NCI-H2107 treated with DMSO at 0.1 percent for 48 hours (cell line): ENCODE measurements around the gene NDUFA13.

Source experiments
- DNase-seq: peaks from one replicate; lab custom pipeline; 2025; ENCODE audit not compliant: unreplicated experiment; lab: John Stamatoyannopoulos, UW

NDUFA13 gene

DNA sequence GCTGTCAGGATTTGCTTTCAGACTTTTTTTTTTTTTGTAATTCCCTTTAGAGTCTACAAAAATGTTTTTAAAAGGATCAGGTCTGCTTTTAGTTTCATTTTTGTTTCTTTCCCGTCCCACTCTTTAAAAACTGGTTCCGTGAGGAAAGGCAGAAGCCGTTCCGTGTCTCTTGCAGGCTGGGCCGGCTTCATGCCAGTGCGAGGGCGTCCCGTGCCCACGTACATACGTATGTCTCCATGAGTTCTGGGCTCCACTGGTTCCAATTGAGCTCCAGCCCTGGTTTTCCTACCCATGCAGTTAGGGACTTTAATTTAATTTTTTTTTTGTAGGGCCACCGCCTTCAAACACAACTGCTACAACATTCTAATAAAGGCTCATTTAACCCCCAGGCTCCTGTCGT lies 9.4 kb upstream of the NDUFA13 start:
- no peak for DNase-seq

DNA sequence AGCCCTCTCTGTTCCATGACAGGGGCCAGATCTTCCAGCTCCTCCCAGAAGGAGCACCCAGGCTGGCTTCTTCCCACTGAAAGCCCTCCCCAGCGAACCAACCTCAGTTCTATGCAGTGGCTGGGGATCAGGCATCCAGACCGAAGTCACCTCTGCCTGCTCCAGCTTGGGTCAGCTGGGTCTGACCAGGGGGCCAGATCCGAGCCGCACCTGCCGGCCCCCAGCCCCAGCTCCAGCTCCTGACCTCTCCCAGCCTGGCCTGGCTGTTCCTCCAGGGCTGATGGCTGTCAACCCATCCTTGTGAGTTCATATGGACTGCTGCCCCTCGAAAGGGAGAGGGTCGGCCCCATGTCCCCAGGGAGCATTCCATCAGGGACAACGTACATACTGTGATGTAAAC lies 8.7 kb upstream of the NDUFA13 start:
- DNase-seq: no peak

DNA sequence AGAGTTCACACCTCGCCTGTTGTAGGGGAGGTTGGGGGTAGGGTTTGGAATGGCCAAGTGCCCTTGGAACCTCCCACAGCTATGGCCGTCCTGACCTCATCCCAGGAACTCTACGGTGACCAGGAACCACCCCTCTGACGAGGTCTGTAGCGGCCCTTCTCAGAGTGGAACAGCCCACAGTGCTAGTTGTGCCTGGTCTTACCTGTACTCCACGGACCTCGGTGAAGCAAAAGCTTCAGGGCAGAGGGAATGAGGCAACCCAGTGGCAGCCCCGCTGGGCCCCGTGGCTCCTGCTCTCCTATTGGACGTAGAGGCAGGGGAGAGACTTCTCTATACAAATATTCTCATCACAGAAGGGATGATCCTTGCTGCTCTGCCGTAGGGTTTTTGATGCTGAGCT lies 7.8 kb upstream of the NDUFA13 start:
- no peak for DNase-seq

DNA sequence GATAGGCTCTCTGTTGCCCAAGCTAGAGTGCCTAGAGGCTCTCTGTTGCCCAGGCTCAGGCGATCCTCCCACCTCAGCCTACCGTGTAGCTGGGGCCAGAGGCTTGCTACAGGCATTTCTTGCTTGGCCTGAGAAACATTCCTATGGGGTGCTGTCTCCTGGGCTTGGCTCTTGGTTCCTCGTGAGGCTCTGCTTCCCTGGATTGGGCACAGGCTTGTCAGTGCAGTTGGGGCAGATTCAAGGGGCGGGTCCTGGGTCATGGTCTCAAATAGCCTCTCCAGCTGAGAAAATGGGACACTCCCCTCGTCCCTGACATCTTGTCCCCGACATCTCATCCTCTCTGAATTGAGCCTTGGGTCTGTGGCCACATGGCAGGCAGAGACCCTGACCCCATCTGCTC lies 5.6 kb upstream of the NDUFA13 start:
- DNase-seq: no peak

DNA sequence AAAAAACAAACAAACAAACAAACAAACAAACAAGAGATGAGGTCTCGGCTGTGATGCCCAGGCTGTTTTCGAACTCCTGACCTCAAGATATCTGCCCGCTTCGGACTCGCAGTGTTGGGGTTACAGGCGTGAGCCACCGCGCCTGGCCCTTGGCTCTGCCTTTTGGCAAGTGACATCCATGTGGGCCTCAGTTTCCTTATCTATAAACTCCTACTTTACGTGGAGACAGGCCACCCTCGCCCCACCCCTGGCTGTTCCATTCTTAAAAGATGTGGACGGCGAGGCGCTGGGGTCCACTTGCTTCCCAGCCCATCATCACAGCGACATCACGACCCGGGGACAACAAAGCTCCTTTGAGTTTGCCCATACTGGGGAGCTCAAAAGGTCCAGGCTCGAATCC lies 2.3 kb upstream of the NDUFA13 start:
- no peak for DNase-seq

DNA sequence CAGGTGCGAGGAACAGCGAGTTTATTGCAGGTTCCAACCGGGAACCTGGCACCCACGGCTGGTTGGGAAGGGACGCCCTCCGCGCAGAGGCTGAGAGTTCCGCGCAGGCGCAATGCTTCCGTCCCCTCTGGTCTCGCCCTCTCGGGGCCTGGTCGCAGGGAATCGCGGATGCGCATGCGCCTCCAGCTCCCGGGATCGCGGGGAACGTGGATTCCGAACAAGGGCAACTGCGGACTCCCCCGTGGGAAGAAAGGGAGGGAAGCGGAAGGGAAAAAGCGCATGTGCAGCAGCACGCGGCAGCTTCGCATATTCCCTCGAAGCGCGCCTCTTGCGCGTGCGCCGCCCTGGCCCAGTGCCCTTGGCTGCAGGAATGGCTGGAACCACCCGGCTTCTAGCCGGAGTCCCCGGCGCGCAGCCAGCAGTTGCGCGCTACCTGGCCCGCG lies 1.8 kb upstream of the NDUFA13 start:
- DNase-seq: no peak

DNA sequence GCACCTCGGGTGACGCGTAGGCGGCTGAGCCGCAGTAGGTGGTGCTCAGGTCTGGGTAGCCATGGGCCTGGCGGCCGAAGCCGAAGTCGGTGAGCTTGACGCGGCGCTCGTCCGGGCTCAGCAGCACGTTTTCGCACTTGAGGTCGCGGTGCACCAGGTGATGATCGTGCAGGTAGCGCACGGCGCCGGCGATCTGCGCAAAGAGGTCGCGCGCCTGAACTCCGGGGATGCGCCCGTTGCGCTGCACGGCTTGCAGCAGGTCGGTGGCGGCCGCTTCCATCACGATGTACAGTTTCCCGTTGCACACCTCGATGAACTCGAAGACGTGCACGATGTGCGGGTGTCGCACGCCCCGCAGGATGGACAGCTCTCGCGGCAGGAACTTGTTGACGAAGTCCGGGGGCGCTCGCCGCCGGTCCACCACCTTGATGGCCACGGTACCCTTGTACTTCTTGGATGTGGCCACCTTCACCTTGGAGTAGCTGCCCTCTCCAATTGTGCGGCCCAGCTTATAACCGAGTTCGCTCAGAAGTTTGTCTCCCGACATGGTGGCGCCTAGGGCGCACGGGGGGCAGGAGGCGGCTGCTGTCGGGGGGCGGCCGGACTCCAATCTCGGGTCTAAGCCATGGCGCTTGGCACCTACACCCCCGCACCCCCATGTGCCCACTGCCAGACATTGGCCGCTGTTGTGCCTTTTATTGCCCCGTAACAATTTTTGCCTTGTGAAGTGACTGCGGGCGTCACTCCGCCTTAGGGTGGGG lies 964 bp upstream of the NDUFA13 start, which contains the start of gene TSSK6:
Gene TSSK6, minus strand, starts transcription at position 668 of the 761 bp plus-strand sequence. Its CDS starts 121 bp downstream, at position 547.
- DNase-seq: no peak

DNA sequence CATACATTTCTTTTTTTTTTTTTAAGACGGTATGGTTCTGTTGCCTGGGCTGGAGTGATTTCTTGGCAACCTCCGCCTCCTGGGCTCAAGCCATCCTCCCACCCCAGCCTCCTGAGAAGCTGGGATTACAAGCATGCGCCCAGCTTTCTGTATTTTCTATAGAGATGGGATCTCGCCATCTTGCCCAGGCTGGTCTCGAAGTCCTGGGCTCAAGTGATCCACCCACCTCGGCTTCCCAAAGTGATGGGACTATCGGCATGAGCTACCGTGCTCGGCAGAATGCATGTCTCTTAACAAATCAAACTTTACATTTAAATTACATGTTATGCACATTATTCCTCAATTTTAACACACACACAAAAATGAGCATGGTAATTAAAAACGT lies 1.2 kb downstream of the NDUFA13 start:
- no peak for DNase-seq

DNA sequence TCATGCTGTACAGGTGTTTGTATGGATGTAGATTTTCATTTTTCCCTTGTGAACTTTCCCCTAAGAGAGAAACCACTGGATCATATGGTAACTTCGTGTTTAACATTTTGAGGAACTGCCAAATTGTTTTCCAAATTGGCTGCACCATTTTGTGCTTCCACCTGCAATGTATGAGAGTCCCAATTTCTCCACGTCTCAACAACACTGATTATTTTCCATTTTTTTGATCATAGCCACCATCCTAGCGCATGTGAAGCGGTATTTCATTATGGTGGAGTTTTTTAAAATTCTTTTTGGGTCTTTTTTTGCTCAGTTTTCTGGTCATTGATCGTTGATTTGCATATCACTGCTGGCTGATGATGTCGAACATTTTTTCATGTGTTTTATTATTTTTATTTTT lies 5.0 kb downstream of the NDUFA13 start:
- DNase-seq: no peak

DNA sequence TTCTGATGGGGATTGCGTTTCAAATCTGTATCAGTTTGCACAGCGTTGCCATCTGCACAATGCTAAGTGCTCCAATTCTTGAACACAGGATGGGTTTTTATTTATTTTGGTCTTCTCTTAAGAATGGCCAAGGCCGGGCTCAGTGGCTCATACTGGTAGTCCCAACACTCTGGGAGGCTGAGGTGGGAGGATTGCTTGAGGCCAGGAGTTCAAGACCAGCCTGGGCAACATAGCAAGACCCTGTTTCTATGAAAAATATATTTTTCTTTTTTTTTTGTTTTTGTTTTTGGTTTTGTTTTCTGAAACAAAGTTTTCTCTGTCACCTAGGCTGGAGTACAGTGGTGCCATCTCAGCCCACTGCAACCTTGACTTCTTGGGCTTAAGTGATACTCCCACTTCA lies 7.2 kb downstream of the NDUFA13 start:
- DNase-seq: no peak

DNA sequence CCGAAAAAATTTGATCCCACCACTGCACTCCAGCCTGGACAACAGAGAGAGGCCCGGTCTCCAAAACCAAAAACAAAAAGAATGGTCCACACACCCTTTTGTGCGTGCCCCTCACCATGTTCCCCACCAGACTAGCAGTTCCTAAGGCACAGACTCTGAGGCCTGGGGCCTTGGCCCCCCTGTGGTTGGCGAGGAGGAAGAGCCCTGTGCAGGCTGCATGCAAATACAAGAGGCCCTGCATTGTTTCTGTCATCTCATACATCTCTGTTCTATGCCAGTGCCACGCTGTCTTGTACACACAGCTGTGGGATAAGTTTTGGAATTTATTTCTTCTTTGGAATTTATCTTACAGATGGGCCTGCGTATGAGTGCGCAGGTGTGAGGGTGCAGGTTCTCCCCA lies 8.0 kb downstream of the NDUFA13 start:
- DNase-seq: no peak

DNA sequence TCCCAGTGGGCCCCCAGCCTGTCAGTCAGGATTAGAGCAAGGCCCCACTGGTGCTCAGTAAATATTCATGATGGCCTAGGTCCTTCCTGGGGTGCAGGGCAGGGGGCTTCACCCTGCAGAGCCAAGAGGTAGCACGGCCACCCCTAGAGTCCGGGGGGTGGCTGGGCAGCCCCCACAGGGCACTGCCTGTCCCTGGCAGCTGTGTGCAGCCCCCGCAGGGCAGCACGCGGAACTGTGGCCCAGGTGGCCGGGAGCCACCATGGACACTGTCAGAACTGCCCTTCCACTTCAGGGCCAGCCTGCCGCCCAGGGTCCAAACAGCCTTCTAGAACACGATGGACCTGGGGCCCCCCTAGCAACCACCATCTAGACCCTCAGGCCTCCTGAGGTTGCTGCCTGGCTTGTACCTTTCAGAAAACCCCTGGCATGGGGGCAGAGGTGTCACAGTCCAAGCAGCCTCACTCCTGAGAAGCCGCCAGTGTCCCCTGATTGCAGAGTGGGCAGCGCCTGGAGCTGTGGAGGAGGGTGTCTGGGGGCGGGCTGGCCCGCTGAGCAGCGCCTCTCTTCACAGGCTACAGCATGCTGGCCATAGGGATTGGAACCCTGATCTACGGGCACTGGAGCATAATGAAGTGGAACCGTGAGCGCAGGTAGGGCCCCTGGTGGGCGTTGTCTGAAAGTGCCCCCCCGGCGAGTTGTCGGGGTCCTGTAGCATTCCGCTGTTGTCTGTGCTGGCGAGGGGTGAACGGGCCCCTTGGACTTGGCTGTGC lies 9.8 kb downstream of the NDUFA13 start:
- DNase-seq: no peak

DNA sequence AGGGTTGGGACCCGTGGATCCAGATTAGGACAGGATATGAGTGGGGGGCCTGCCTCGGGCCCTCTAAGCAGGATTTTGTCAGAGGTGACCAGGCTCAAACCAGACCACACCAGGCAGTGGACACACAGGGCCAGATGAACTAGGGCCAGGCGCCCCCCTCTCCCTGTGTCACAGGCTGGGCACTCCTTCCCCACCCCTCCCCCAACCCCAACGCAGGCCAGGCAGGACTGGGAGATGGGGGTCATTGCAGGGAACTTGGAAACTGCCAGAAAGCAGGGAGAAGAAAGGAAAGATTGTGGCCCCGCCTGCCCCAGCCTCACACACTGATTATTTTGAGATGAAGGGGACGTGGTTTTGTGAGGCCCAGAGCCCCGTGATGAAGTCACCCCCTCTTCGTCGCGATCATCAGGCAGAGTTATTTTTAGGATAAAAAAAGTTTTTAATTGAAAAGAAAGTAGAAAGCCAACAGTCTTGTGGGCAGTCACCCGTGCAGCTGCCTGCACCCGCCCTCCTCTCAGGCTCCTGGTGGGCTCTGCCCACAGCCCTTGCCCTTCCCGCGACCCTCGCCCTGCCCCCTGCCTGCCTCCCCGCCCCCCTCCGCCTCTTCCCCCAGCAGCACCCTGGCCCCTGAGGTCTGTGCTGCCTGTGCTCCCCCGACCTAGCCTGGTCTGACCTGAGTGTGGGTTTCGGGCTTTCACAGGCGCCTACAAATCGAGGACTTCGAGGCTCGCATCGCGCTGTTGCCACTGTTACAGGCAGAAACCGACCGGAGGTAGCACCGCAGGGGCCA lies 10.8 kb downstream of the NDUFA13 start:
- DNase-seq: no peak

DNA sequence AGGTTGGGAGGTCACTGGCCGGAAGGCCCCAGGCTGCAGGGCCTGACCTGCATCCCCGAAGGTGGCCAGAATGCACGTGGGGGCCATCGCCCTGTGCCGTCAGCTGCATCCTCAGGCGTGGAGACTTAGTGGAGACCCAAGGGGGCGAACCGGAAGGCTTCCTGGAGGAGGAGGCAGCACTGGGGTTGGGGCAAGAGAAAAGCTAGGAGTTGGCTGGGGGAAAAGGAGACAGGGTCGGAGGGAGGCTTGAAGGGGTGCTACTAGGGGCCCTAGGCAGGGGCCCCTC lies 11.3 kb downstream of the NDUFA13 start:
- no peak for DNase-seq

DNA sequence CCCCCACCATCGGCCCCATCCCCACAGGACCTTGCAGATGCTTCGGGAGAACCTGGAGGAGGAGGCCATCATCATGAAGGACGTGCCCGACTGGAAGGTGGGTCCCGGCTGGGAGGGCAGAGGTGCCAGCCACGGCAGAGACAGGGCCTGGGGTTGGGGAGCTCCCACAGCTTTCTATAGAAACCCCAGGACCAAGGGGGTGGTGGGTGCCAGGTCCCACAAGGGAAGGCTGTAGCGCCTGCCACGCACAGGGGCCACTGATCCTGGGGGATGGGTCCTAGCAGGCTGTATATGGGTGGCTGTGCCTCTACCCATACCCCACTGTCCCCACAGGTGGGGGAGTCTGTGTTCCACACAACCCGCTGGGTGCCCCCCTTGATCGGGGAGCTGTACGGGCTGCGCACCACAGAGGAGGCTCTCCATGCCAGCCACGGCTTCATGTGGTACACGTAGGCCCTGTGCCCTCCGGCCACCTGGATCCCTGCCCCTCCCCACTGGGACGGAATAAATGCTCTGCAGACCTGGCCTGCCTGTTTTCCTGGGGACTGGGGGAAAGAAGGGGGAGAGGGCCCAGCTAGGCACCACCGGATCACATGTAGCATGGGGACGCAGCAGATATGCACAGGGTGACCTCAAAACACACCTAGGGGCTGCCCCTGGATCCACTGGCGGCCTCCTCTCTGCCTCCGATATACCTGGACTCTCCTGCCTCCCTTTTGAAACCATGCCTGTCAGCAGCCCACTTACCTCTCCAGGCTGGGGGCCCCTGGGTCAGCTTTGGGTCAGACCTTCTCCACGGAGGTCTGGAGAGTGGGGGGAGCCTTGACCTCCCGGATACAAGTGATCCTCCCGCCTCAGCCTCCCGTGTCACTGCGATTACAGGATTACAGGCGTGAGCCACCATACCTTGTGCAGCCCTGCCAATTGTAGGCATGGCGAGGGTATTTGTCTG lies 11.9 kb downstream of the NDUFA13 start:
- no peak for DNase-seq

DNA sequence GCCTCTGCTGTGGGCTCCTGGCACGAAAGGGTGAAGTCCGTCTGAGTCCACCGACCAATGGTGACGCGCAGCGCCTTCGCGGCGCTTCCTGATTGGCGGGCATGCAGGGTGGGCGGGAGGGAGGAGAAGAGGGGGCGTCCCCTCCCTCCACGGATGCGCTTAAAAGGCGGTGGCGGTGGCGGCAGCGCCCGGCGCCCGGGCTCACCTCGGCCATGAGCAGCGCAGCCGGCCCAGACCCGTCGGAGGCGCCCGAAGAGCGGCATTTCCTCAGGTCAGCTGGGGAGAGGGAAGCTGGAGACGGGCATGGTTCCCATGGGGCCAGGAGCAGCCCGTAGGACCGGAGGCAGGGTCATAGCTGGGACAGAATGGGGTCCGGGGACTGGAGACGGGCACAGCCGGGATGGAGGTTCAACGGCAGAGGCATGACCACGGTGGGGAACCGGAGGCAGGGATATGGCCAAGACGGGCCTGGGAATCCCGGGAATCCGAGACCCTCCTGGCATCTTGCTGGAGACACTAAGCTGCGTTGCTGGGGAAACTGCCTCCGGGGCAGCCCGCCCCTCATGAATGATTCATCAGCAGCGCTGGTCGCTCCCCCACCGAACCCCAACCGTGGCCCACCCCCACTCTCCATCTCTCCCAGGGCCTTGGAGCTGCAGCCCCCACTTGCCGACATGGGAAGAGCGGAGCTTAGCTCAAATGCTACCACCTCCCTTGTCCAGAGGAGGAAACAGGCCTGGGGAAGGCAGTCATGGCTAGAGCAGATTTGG lies 12.9 kb downstream of the NDUFA13 start, which contains the start of gene YJEFN3:
Gene YJEFN3, plus strand, starts transcription at position 191 of the 770 bp plus-strand sequence. Its CDS starts 22 bp downstream, at position 213.
- no peak for DNase-seq

DNA sequence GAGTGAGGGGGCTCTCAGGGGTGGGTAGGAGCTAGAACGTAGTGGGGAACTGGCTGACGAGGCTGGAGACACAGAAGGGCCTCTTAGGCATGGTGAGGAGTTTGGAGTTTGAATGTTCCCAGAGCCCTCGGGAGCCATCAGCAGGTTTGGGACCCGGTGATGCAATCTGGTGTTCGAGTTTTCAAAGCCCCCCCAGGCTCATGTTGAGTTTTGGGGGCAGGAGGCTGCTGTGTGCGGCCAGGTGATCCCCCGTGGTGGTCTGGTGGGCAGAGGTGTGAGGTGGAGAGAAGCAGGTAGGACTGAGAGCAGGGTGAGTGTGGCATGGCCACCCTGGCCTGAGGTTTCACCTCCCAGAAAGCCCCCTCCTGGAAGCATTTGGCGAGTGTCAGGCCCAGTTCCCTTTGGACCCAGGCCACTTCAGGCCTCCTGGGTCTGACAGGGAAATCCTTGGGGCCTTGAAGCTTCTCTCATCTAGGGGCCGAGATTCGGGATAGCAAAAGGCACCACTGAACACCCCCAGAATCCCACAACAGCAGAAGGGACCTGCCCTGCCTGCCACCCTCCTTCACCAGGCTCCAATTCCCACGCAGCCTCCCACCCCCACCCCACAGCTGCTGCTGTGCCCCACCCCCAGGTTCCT lies 13.9 kb downstream of the NDUFA13 start:
- no peak for DNase-seq

DNA sequence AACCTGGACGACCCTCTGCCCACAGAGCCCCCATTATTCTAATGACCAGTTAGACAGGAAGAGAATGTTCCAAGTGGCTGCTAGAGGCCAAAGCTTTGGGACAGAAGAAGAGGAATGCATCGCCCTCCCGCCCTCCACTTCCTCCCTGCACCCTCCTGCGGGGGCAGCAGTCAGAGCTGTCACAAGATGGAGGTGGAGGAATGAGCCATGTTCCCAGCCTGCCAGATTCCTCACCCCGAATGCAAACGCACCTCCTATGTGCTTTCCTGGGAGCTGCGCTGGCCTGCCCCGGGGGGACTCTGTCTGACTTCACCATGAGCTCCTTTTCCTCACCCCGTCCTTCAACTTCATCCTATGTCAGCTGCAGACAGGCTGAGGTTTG lies 14.4 kb downstream of the NDUFA13 start:
- no peak for DNase-seq

DNA sequence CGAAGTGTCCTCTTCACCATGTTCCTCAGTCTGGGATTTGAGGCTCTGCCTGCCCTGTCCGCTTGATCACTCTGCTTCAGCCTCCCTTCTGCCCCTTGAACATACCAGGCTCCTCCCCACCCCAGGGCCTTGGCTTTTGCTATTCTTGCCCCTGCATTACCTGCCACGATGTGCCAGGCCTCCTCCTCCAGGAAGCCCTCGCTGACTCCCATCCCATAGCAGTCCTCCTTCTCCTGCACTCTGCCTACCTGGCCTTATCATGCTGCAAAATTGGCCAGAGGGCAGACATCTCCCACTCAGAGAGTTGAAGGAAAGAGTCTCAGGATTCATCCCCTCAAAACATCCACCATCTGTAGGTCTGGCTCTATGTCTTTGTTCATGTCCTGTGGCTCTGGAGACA lies 14.9 kb downstream of the NDUFA13 start:
- DNase-seq: no peak
